BE2C (cell line): ENCODE measurements around the gene MRPL23.

Experiments used
- DNase-seq: peaks from one replicate; pipeline ENCODE4 v3.0.0-alpha.2; 2020
- H3K27me3 ChIP-seq: fragments of 250-450 bp; sonication (Bioruptor Pico); 2 replicates; pipeline ENCODE4 v1.5.1; 2020; ENCODE audit warnings: mild to moderate bottlenecking
- H3K36me3 ChIP-seq: fragments of 250-450 bp; sonication (Bioruptor Pico); 2 replicates; pipeline ENCODE4 v1.5.1; 2020; ENCODE audit warnings: mild to moderate bottlenecking
- H3K4me1 ChIP-seq: fragments of 250-450 bp; sonication (Bioruptor Pico); 2 replicates; pipeline ENCODE4 v1.5.1; 2020
- H3K4me3 ChIP-seq: 2 replicates; pipeline ENCODE4 v1.5.1; 2011; ENCODE audit warnings: low read depth, low read length
- H3K9me3 ChIP-seq: fragments of 250-450 bp; sonication (Bioruptor Pico); 2 replicates; pipeline ENCODE4 v1.5.1; 2020
- TF ChIP-seq, protein P1 (sequence below): IDR thresholded peaks from 2 replicates; pipeline ENCODE4 v1.5.1; 2012; ENCODE audit warnings: mild to moderate bottlenecking, low read depth, low read length

The MRPL23 gene

DNA sequence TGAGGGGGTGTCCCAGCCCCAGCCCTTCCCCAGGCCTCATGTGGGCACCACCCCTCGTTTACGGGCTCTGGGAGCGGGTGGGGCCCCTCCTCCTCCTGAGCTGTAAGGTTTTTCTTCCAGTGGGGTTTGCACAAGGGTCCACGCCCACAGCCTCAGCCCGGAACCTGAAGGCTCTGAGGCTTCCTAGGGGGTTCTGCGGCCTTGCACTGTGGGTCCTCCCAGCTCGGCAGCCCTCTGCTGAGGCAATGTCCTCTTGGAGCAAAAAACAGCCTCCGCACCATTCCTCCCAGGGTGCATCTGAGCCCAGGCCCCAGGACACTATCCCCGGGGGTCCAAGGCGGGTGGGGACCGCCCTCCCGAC lies 36.4 kb downstream of the MRPL23 start:
- no peak overlapping the region for H3K4me3 ChIP-seq
- H3K4me1 ChIP-seq: no peaks in the 10 kb centered on the region
- no peaks in the 10 kb centered on the region for H3K9me3 ChIP-seq
- no peaks in the 10 kb centered on the region for H3K27me3 ChIP-seq
- H3K36me3 ChIP-seq: no peaks in the 10 kb centered on the region
- DNase-seq: no peak
- TF ChIP-seq, protein P1, sequence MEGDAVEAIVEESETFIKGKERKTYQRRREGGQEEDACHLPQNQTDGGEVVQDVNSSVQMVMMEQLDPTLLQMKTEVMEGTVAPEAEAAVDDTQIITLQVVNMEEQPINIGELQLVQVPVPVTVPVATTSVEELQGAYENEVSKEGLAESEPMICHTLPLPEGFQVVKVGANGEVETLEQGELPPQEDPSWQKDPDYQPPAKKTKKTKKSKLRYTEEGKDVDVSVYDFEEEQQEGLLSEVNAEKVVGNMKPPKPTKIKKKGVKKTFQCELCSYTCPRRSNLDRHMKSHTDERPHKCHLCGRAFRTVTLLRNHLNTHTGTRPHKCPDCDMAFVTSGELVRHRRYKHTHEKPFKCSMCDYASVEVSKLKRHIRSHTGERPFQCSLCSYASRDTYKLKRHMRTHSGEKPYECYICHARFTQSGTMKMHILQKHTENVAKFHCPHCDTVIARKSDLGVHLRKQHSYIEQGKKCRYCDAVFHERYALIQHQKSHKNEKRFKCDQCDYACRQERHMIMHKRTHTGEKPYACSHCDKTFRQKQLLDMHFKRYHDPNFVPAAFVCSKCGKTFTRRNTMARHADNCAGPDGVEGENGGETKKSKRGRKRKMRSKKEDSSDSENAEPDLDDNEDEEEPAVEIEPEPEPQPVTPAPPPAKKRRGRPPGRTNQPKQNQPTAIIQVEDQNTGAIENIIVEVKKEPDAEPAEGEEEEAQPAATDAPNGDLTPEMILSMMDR: no peak

DNA sequence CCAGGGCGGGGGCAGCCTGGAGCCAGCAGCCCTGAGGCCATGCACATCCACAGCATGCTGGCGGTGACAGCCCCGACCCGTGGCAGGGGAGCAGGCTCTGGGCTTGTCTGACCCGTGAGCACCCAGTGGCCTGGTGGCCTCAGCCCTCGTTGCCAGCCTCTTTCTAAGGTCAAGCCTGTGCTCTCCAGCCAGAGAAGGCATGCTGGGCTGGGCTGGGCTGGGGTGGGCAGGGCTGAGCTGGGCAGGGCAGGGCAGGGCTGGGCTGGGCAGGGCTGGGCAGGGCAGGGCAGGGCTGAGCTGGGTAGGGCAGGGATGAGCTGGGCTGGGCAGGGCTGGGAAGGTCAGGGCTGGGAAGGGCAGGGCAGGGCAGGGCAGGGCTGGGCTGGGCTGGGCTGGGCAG lies 39.9 kb downstream of the MRPL23 start:
- Histone ChIP-seq H3K4me3 (no peak overlapping the region), H3K4me1 (no peaks in the 10 kb centered on the region), H3K36me3 (no peaks in the 10 kb centered on the region), H3K9me3 (no peaks in the 10 kb centered on the region), H3K27me3 (no peaks in the 10 kb centered on the region)
- TF ChIP-seq, protein P1: no peak
- DNase-seq: no peak

DNA sequence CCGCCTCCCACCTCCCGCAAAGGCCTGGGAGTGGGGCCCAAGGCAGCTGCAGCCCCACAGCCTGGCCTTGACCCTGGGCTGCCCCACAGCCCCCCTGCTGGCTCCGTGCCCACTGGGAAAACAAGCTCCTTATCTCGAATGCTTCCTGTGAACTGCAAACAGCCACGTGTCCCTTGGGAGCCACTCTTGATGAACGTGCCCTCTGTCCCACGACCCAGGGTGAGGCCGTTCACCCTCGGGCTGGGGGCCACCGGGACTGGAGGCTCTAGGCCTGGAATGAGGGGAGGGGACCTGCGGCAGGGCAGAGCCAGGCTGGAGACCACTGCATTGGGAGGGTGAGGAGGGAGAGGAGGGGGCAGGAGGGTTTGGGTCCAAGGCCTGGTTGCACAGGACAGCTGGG lies 41.0 kb downstream of the MRPL23 start:
- H3K27me3 ChIP-seq: no peaks in the 10 kb centered on the region
- no peaks in the 10 kb centered on the region for H3K4me1 ChIP-seq
- H3K4me3 ChIP-seq: no peak overlapping the region
- no peaks in the 10 kb centered on the region for H3K9me3 ChIP-seq
- TF ChIP-seq, protein P1: no peak
- no peak for DNase-seq
- H3K36me3 ChIP-seq: no peaks in the 10 kb centered on the region

DNA sequence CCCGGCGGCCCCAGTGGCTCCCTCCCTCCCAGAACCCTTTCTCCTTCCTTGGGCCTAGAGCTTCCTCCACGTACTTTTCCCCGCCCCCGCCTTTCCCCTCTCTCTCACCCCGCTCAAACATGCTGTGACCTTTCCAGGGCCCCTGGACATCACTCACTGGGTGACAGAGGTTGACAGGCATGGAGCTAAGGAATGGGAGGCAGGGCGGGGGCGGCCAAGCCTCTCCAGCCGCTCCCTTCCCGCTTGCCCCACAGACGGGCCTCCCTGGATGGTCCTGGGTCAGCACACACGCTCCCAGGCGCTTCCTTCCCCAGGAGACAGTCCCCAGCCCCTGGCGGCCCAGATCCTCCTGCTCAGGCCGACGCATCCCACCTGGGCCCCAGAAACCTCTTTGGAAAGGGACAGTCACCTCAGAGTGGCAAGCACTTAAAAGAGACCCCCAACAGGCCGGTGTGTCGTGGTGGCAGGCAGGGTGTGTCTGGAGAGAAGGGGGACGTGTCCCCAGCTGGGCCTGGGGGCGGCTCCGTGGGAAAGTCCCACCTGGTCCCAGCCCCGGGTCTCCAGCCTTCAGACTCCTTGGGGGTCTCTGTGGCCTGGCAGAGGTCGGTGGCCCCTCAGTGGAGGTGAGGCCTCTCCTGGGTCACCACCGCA lies 41.7 kb downstream of the MRPL23 start:
- H3K4me3 ChIP-seq: no peak overlapping the region
- H3K9me3 ChIP-seq: no peaks in the 10 kb centered on the region
- TF ChIP-seq, protein P1: no peak
- DNase-seq: peak; percentile 12
- no peaks in the 10 kb centered on the region for H3K36me3 ChIP-seq
- H3K27me3 ChIP-seq: no peaks in the 10 kb centered on the region
- H3K4me1 ChIP-seq: no peaks in the 10 kb centered on the region

DNA sequence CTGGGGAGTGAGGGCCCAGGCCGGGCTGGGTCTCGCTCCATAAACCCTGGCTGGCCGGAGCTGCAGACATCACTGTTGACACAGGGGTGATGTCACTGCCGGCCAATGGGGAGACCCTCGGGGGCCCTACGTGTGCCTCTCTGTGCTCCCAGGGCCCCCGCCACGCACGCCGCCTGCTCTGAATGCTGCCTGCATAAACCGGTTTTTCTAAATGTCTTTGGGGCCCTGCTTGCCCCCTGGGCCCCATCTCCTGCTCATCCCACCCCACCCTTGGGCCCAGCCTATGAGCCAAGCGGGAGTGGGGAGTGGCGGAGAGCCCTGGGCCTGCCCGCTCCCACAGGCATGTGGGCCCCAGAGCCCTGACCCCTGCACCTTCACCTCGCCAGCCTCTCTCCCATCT lies 42.8 kb downstream of the MRPL23 start:
- TF ChIP-seq, protein P1: no peak
- DNase-seq: no peak
- no peak overlapping the region for H3K4me3 ChIP-seq
- no peaks in the 10 kb centered on the region for H3K27me3 ChIP-seq
- H3K36me3 ChIP-seq: no peaks in the 10 kb centered on the region
- no peaks in the 10 kb centered on the region for H3K9me3 ChIP-seq
- H3K4me1 ChIP-seq: no peaks in the 10 kb centered on the region

DNA sequence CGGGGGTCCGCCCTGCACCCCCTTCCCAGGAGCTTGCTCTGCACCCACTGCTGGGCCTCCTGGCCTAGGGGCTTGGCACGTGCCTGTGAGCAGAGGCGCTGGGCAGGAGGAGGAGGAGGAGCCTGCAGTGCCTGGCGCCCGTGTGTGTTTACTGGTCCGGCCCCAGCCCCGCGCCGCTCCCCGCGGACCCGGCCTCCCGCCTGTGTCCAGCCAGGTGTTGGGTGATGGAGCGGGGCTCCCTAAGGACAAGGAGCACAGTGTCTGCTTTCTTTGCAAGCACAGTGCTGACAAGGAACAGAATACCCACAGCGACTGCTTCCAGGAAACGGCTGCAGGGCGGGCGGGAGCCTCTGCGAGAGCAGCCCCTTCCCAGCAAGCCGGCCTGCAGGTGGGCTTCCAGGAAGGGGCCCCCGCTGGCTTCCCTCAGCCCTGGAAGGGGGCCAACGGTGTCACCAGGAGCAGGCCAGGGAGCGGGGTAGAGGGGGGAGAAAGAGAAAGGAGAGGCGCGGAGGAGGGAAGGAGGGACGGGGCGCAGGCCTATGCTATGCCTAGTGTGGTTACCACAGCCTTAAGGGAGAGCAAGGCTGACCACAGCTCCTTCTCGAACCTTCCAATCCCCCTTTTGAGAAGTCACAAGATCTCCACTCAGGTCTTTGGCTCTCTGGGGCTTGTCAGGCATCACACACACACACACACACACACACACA lies 43.9 kb downstream of the MRPL23 start:
- Histone ChIP-seq H3K9me3 (no peaks in the 10 kb centered on the region), H3K27me3 (no peaks in the 10 kb centered on the region), H3K36me3 (no peaks in the 10 kb centered on the region), H3K4me1 (no peaks in the 10 kb centered on the region), H3K4me3 (no peak overlapping the region)
- no peak for DNase-seq
- TF ChIP-seq, protein P1: no peak
